GM19397 (cell line): ENCODE data around the gene ATP5F1C.

Experiments
- ATAC-seq: cut with Tn5 transposase; IDR thresholded peaks from one replicate; pipeline ENCODE4 v1.9.1; 2021; ENCODE audit warnings: mild to moderate bottlenecking, moderate library complexity; ENCODE audit not compliant: unreplicated experiment

ATP5F1C gene

GRCh38 chr10:7836571-7836970 lies 48.6 kb downstream of the ATP5F1C start:
- ATAC-seq: no peak

GRCh38 chr10:7846591-7846990 lies 58.6 kb downstream of the ATP5F1C start:
- ATAC-seq: no peak

GRCh38 chr10:7853226-7853842 lies 65.4 kb downstream of the ATP5F1C start:
- ATAC-seq: no peak

- ATAC-seq: no peak
Measured at GRCh38 chr10:7853890-7854289, 65.9 kb downstream of the ATP5F1C start.

GRCh38 chr10:7855205-7855604 lies 67.2 kb downstream of the ATP5F1C start:
- ATAC-seq: no peak

GRCh38 chr10:7856678-7857077 lies 68.7 kb downstream of the ATP5F1C start:
- no peak for ATAC-seq

GRCh38 chr10:7857262-7857661 lies 69.3 kb downstream of the ATP5F1C start:
- no peak for ATAC-seq
